HG03095 (cell line): ENCODE measurements around the gene RAP1A.

Experiments
- ATAC-seq: cut with Tn5 transposase; IDR thresholded peaks from one replicate; pipeline ENCODE4 v1.9.1; 2021; ENCODE audit warnings: moderate library complexity; ENCODE audit not compliant: unreplicated experiment

Gene RAP1A

GRCh38 chr1:111707906-111708305 is 88.3 kb downstream of the RAP1A start:
- no peak for ATAC-seq

- no peak for ATAC-seq
Measured at GRCh38 chr1:111709986-111710385, 90.4 kb downstream of the RAP1A start.

GRCh38 chr1:111716333-111716732 is 96.7 kb downstream of the RAP1A start:
- no peak for ATAC-seq

- ATAC-seq, result no peak
Measured at GRCh38 chr1:111717450-111717849, 97.9 kb downstream of the RAP1A start.

- no peak for ATAC-seq
Measured at GRCh38 chr1:111719135-111719534, 99.5 kb downstream of the RAP1A start.

GRCh38 chr1:111719674-111720132 is 100.1 kb downstream of the RAP1A start:
- no peak for ATAC-seq

GRCh38 chr1:111720274-111720976 is 100.8 kb downstream of the RAP1A start:
- no peak for ATAC-seq

GRCh38 chr1:111720977-111721786 is 101.6 kb downstream of the RAP1A start:
- ATAC-seq, result no peak

GRCh38 chr1:111723091-111723806 is 103.7 kb downstream of the RAP1A start:
- no peak for ATAC-seq

GRCh38 chr1:111723871-111724270 is 104.3 kb downstream of the RAP1A start:
- no peak for ATAC-seq

GRCh38 chr1:111725192-111725591 is 105.6 kb downstream of the RAP1A start:
- ATAC-seq, result no peak

GRCh38 chr1:111727056-111727455 is 107.5 kb downstream of the RAP1A start:
- ATAC-seq, result no peak

GRCh38 chr1:111729271-111729921 is 109.8 kb downstream of the RAP1A start:
- ATAC-seq, result no peak

- no peak for ATAC-seq
Measured at GRCh38 chr1:111729946-111730681, 110.5 kb downstream of the RAP1A start.

- ATAC-seq, result no peak
Measured at GRCh38 chr1:111730706-111731105, 111.1 kb downstream of the RAP1A start.

GRCh38 chr1:111731956-111732355 is 112.4 kb downstream of the RAP1A start:
- no peak for ATAC-seq

- ATAC-seq, result no peak
Measured at GRCh38 chr1:111732718-111733117, 113.1 kb downstream of the RAP1A start.

- no peak for ATAC-seq
Measured at GRCh38 chr1:111733183-111733991, 113.8 kb downstream of the RAP1A start.

GRCh38 chr1:111733992-111734341 is 114.4 kb downstream of the RAP1A start:
- no peak for ATAC-seq

GRCh38 chr1:111734426-111734825 is 114.8 kb downstream of the RAP1A start:
- ATAC-seq, result no peak
